Activated CD8-positive, alpha-beta T cell treated with anti-CD3 and anti-CD28 coated beads, Interleukin-2, amount 10 ng/mL, durations not matched to agents 7 days and 5 days (primary cell): ENCODE results near the gene CENPH. TPM values are rescaled to one million over a fixed set of nuclear protein-coding genes. Genes with fewer than 3 reads are reported as not detected.
"Not testable (repeated sequence)": the region's sequence is repeated elsewhere in the genome, so short reads cannot be mapped to it uniquely, and the experiment has no call there.

ENCODE experiments used
- ATAC-seq: fragments of 150-1000 bp; cut with Tn5 transposase; one replicate; pipeline ENCODE4 v1.10.0; 2021; ENCODE audit warnings: moderate library complexity
- CTCF ChIA-PET: fragments of 350-600 bp; sonication (Branson Sonifier 250); formaldehyde crosslinking; loops from one replicate; lab custom pipeline; 2021; ENCODE audit warnings: antibody characterized with exemption; lab: Charles Lee
- POLR2A ChIA-PET: fragments of 350-600 bp; sonication (Branson Sonifier 250); formaldehyde crosslinking; loops from one replicate; lab custom pipeline; 2021; ENCODE audit warnings: antibody characterized with exemption; lab: Charles Lee
- DNase-seq: peaks from one replicate; pipeline ENCODE4 v3.0.0-alpha.2; 2020
- H3K27ac Mint-ChIP-seq: one replicate; pipeline ENCODE4 v1.8.0; 2021; ENCODE audit warnings: mild to moderate bottlenecking, mixed read lengths
- H3K27me3 Mint-ChIP-seq: one replicate; pipeline ENCODE4 v1.8.0; 2021; ENCODE audit warnings: low read depth, mixed read lengths
- H3K36me3 Mint-ChIP-seq: one replicate; pipeline ENCODE4 v1.8.0; 2021; ENCODE audit warnings: low read depth, mixed read lengths
- H3K4me1 Mint-ChIP-seq: one replicate; pipeline ENCODE4 v1.8.0; 2021; ENCODE audit warnings: low read depth, mixed read lengths
- H3K4me3 Mint-ChIP-seq: one replicate; pipeline ENCODE4 v1.8.0; 2021; ENCODE audit warnings: mild to moderate bottlenecking, mixed read lengths
- H3K9me3 Mint-ChIP-seq: one replicate; pipeline ENCODE4 v1.8.0; 2022; ENCODE audit warnings: mixed read lengths; ENCODE audit not compliant: insufficient read depth
- total RNA-seq, 2 experiments: library from RNA; stranded (reverse); gene quantifications; one replicate each; pipeline ENCODE4 v1.2.3, GENCODE V29; 2021

The CENPH gene
- total RNA-seq, 2 experiments from 2014 or later, result 48.5 to 50.1 TPM

- POLR2A ChIA-PET, result no interaction called here
- DNase-seq (peak; percentile 14), ATAC-seq (no peak)
- Mint-ChIP-seq H3K27ac (no peak overlapping the region), H3K36me3 (peaks cover 19% of the 10 kb centered on the region), H3K4me1 (peaks cover 7% of the 10 kb centered on the region), H3K27me3 (no peaks in the 10 kb centered on the region), H3K4me3 (no peak overlapping the region), H3K9me3 (no peaks in the 10 kb centered on the region)
- CTCF ChIA-PET, result no interaction called here
Measured at GRCh38 chr5:69230181-69230580, 40.8 kb downstream of the CENPH start.

GRCh38 chr5:69231281-69231680, 41.9 kb downstream of the CENPH start:
- peaks cover 14% of the 10 kb centered on the region for H3K4me1 Mint-ChIP-seq
- H3K36me3 Mint-ChIP-seq, result peaks cover 14% of the 10 kb centered on the region
- DNase-seq (no peak), ATAC-seq (no peak)
- ChIA-PET CTCF (no interaction called here), POLR2A (interaction anchor here (1.3 kb wide), 1 partner anchor 12 kb away, joined by 4 read pairs; no protein-coding TSS in a partner anchor)
- no peaks in the 10 kb centered on the region for H3K27me3 Mint-ChIP-seq
- no peak overlapping the region for H3K27ac Mint-ChIP-seq
- H3K9me3 Mint-ChIP-seq, result no peaks in the 10 kb centered on the region
- no peak overlapping the region for H3K4me3 Mint-ChIP-seq

- POLR2A ChIA-PET, result interaction anchor here (1.3 kb wide), 1 partner anchor 11 kb away, joined by 4 read pairs; no protein-coding TSS in a partner anchor
- H3K4me1 Mint-ChIP-seq, result peaks cover 16% of the 10 kb centered on the region
- no peak overlapping the region for H3K27ac Mint-ChIP-seq
- H3K27me3 Mint-ChIP-seq, result no peaks in the 10 kb centered on the region
- ATAC-seq (no peak), DNase-seq (peak; percentile 15)
- no peak overlapping the region for H3K4me3 Mint-ChIP-seq
- no peaks in the 10 kb centered on the region for H3K9me3 Mint-ChIP-seq
- CTCF ChIA-PET, result no interaction called here
- H3K36me3 Mint-ChIP-seq, result peaks cover 16% of the 10 kb centered on the region
Measured at GRCh38 chr5:69231851-69232250, 42.5 kb downstream of the CENPH start.

GRCh38 chr5:69234457-69235268, 45.3 kb downstream of the CENPH start, which contains the start of gene CDK7:
TSS of gene CDK7 (plus strand) at chr5:69234886. CDS start at chr5:69234976, 90 bp downstream.
- no peaks in the 10 kb centered on the region for H3K9me3 Mint-ChIP-seq
- H3K36me3 Mint-ChIP-seq, result peaks cover 19% of the 10 kb centered on the region
- ATAC-seq (peak; percentile 100), DNase-seq (peak; percentile 95)
- peaks cover 33% of the 10 kb centered on the region for H3K4me1 Mint-ChIP-seq
- H3K27me3 Mint-ChIP-seq, result no peaks in the 10 kb centered on the region
- H3K4me3 Mint-ChIP-seq, result peak within 1 kb of the TSS; percentile 97
- ChIA-PET POLR2A (interaction anchor here (0.6 to 2.2 kb wide), 8 partner anchors 9 to 135 kb away, joined by 3 to 12 read pairs (median 3); partner anchors contain the start of genes CCDC125 and CENPH), CTCF (interaction anchor here (0.8 to 2.5 kb wide), 7 partner anchors 13 to 192 kb away, joined by 3 to 10 read pairs (median 4); partner anchors contain the start of gene CENPH)
- H3K27ac Mint-ChIP-seq, result peak within 1 kb of the TSS; percentile 87

GRCh38 chr5:69236733-69237132, 47.4 kb downstream of the CENPH start:
- POLR2A ChIA-PET, ATAC-seq, DNase-seq, H3K9me3 Mint-ChIP-seq, H3K4me3 Mint-ChIP-seq, H3K27ac Mint-ChIP-seq, H3K27me3 Mint-ChIP-seq: not testable (repeated sequence)
- CTCF ChIA-PET, result interaction anchor here (2.5 kb wide), 1 partner anchor 98 kb away, joined by 10 read pairs; no protein-coding TSS in a partner anchor
- Mint-ChIP-seq H3K36me3 (peaks cover 33% of the 10 kb centered on the region), H3K4me1 (peaks cover 33% of the 10 kb centered on the region)

GRCh38 chr5:69237877-69238276, 48.5 kb downstream of the CENPH start:
- peaks cover 36% of the 10 kb centered on the region for H3K4me1 Mint-ChIP-seq
- H3K9me3 Mint-ChIP-seq, result no peaks in the 10 kb centered on the region
- ChIA-PET CTCF (no interaction called here), POLR2A (interaction anchor here (1.0 kb wide), 1 partner anchor 48 kb away, joined by 3 read pairs; the partner anchor contains the start of gene CENPH)
- no peaks in the 10 kb centered on the region for H3K27me3 Mint-ChIP-seq
- ATAC-seq, result no peak
- H3K4me3 Mint-ChIP-seq, result no peak overlapping the region
- H3K36me3 Mint-ChIP-seq, result peaks cover 38% of the 10 kb centered on the region
- H3K27ac Mint-ChIP-seq, result no peak overlapping the region
- no peak for DNase-seq

- H3K27me3 Mint-ChIP-seq, result no peaks in the 10 kb centered on the region
- POLR2A ChIA-PET, result interaction anchor here (1.0 kb wide), 1 partner anchor 49 kb away, joined by 3 read pairs; the partner anchor contains the start of gene CENPH
Measured at GRCh38 chr5:69238760-69239251, 49.4 kb downstream of the CENPH start.

GRCh38 chr5:69242215-69242927, 53.0 kb downstream of the CENPH start:
- DNase-seq (no peak), ATAC-seq (no peak)
- Mint-ChIP-seq H3K4me1 (peaks cover 21% of the 10 kb centered on the region), H3K4me3 (no peak overlapping the region), H3K27ac (no peak overlapping the region), H3K27me3 (no peaks in the 10 kb centered on the region), H3K9me3 (peaks cover 5% of the 10 kb centered on the region), H3K36me3 (peaks cover 56% of the 10 kb centered on the region)
- CTCF ChIA-PET, result no interaction called here
- POLR2A ChIA-PET, result interaction anchor here (0.6 to 1.5 kb wide), 3 partner anchors 11 to 86 kb away, joined by 3 to 4 read pairs (median 4); no protein-coding TSS in a partner anchor

More at GRCh38 chr5:69238760-69239251, 49.4 kb downstream of the CENPH start:
- Mint-ChIP-seq H3K36me3 (peaks cover 44% of the 10 kb centered on the region), H3K27ac (no peak overlapping the region), H3K4me3 (no peak overlapping the region), H3K9me3 (no peaks in the 10 kb centered on the region), H3K4me1 (peaks cover 34% of the 10 kb centered on the region)
- ATAC-seq (no peak), DNase-seq (no peak)
- CTCF ChIA-PET, result no interaction called here

GRCh38 chr5:69245031-69245430, 55.6 kb downstream of the CENPH start:
- POLR2A ChIA-PET, result no interaction called here

GRCh38 chr5:69248019-69248418, 58.6 kb downstream of the CENPH start:
- Mint-ChIP-seq H3K36me3 (peaks cover 38% of the 10 kb centered on the region), H3K27me3 (no peaks in the 10 kb centered on the region), H3K9me3 (peaks cover 11% of the 10 kb centered on the region), H3K4me3 (no peak overlapping the region), H3K27ac (no peak overlapping the region), H3K4me1 (peaks cover 6% of the 10 kb centered on the region)
- CTCF ChIA-PET, result no interaction called here
- no peak for ATAC-seq
- DNase-seq, result no peak
- POLR2A ChIA-PET, result no interaction called here

More at GRCh38 chr5:69245031-69245430, 55.6 kb downstream of the CENPH start:
- H3K4me3 Mint-ChIP-seq, result no peak overlapping the region
- ATAC-seq (no peak), DNase-seq (no peak)
- CTCF ChIA-PET, result no interaction called here
- no peak overlapping the region for H3K27ac Mint-ChIP-seq
- peaks cover 11% of the 10 kb centered on the region for H3K9me3 Mint-ChIP-seq
- peaks cover 9% of the 10 kb centered on the region for H3K4me1 Mint-ChIP-seq
- H3K27me3 Mint-ChIP-seq, result no peaks in the 10 kb centered on the region
- peaks cover 54% of the 10 kb centered on the region for H3K36me3 Mint-ChIP-seq

- Mint-ChIP-seq H3K9me3 (peaks cover 11% of the 10 kb centered on the region), H3K4me1 (peaks cover 6% of the 10 kb centered on the region), H3K27me3 (no peaks in the 10 kb centered on the region), H3K27ac (no peak overlapping the region), H3K4me3 (no peak overlapping the region), H3K36me3 (peaks cover 36% of the 10 kb centered on the region)
- DNase-seq (no peak), ATAC-seq (peak; percentile 19)
- ChIA-PET POLR2A (no interaction called here), CTCF (no interaction called here)
Measured at GRCh38 chr5:69250593-69250992, 61.2 kb downstream of the CENPH start.
